SK-N-SH (cell line): ENCODE measurements around the gene SEC16A. TPM values are rescaled to one million over a fixed set of nuclear protein-coding genes. Genes with fewer than 3 reads are reported as not detected.

ENCODE experiments used
- CTCF ChIA-PET: fragments of 300-600, 350-600 bp; formaldehyde crosslinking; extraction: SDS; loops from one replicate; lab custom pipeline; 2021; lab: Yijun Ruan, JAX
- POLR2A ChIA-PET: fragments of 350-600 bp; sonication (Branson Sonifier 250); formaldehyde crosslinking; extraction: SDS; loops from one replicate; lab custom pipeline; 2020; ENCODE audit warnings: antibody characterized with exemption, inconsistent platforms; lab: Yijun Ruan, JAX
- DNase-seq: peaks from one replicate; pipeline ENCODE4 v3.0.0; 2012
- H2AFZ ChIP-seq: fragments of 200-600 bp; sonication (generic); 2 replicates; pipeline ENCODE4 v1.8.1; 2016; ENCODE audit warnings: antibody characterized with exemption, mild to moderate bottlenecking, low read depth
- H3F3A ChIP-seq: fragments of 200-600 bp; sonication (generic); replicated peaks from 2 replicates; pipeline ENCODE3; 2016; ENCODE audit warnings: antibody characterized with exemption, mild to moderate bottlenecking; ENCODE audit not compliant: insufficient read depth
- H3K27ac ChIP-seq, 2 experiments: fragments of 200-500 bp in 1 of 2; fragments of 200-600 bp in 1 of 2; sonication (Bioruptor generic) in 1 of 2; sonication (generic), shearing (Covaris generic) in 1 of 2; 2 replicates each; pipeline versions ENCODE4 v1.5.1 to v1.6.1; 2014 to 2016; ENCODE audit warnings: low read depth in 2 of 2, inconsistent platforms in 1 of 2, low read length in 1 of 2, mild to moderate bottlenecking in 1 of 2, mixed read lengths in 1 of 2
- H3K27me3 ChIP-seq: fragments of 200-600 bp; sonication (generic), shearing (Covaris generic); 2 replicates; pipeline ENCODE4 v1.6.1; 2016; ENCODE audit warnings: mixed run types; ENCODE audit not compliant: insufficient read depth
- H3K36me3 ChIP-seq, 2 experiments: fragments of 200-500 bp in 1 of 2; fragments of 200-600 bp in 1 of 2; sonication (Bioruptor generic) in 1 of 2; sonication (generic) in 1 of 2; replicated peaks in 1 of 2; 2 replicates each; pipeline versions ENCODE3 to v1.5.1; 2014 to 2016; ENCODE audit warnings: low read length in 1 of 2, mild to moderate bottlenecking in 1 of 2; ENCODE audit not compliant: insufficient read depth in 2 of 2, control insufficient read depth in 1 of 2
- H3K4me1 ChIP-seq, 2 experiments: fragments of 200-500 bp in 1 of 2; fragments of 200-600 bp in 1 of 2; sonication (Bioruptor generic) in 1 of 2; sonication (generic), shearing (Covaris generic) in 1 of 2; 2 replicates each; pipeline versions ENCODE4 v1.5.1 to v1.6.1; 2014 to 2016; ENCODE audit warnings: low read depth in 1 of 2, low read length in 1 of 2, mixed run types in 1 of 2; ENCODE audit not compliant: insufficient read depth in 2 of 2, control insufficient read depth in 1 of 2
- H3K4me2 ChIP-seq: fragments of 200-600 bp; sonication (generic), shearing (Covaris generic); 2 replicates; pipeline ENCODE4 v1.6.1; 2017; ENCODE audit warnings: mixed run types
- H3K4me3 ChIP-seq, 2 experiments: fragments of 200-500 bp in 1 of 2; fragments of 200-600 bp in 1 of 2; sonication (Bioruptor generic) in 1 of 2; sonication (generic), shearing (Covaris generic) in 1 of 2; 2 replicates each; pipeline versions ENCODE4 v1.5.1 to v1.8.1; 2014 to 2016; ENCODE audit warnings: low read depth in 2 of 2, inconsistent platforms in 1 of 2, low read length in 1 of 2, mild to moderate bottlenecking in 1 of 2, mixed read lengths in 1 of 2, moderate library complexity in 1 of 2
- H3K79me2 ChIP-seq: fragments of 200-600 bp; sonication (generic); 2 replicates; pipeline ENCODE4 v1.8.1; 2017; ENCODE audit warnings: mild to moderate bottlenecking; ENCODE audit not compliant: insufficient read depth
- H3K9ac ChIP-seq: fragments of 200-600 bp; sonication (generic); 2 replicates; pipeline ENCODE4 v1.6.1; 2017; ENCODE audit warnings: mixed run types
- H3K9me2 ChIP-seq: fragments of 200-600 bp; sonication (generic); 2 replicates; pipeline ENCODE4 v1.6.1; 2017; ENCODE audit warnings: mixed run types
- H3K9me3 ChIP-seq: fragments of 200-600 bp; sonication (generic); 2 replicates; pipeline ENCODE4 v1.6.1; 2017; ENCODE audit warnings: mixed run types, mild to moderate bottlenecking, moderate library complexity
- H4K20me1 ChIP-seq: fragments of 200-600 bp; sonication (generic); 2 replicates; pipeline ENCODE4 v1.6.1; 2017; ENCODE audit warnings: mild to moderate bottlenecking, mixed run types; ENCODE audit not compliant: insufficient read depth
- CHD2 ChIP-seq: fragments of 150-350 bp; IDR thresholded peaks from 2 replicates; pipeline ENCODE4 v1.6.1; 2018; ENCODE audit warnings: low read length; ENCODE audit not compliant: partially characterized antibody
- EP300 ChIP-seq, 2 experiments: IDR thresholded peaks; 2 replicates each; pipeline versions ENCODE4 v1.4.0 to v1.6.1; 2012; ENCODE audit warnings: borderline replicate concordance in 1 of 2, low read depth in 1 of 2, low read length in 1 of 2
- FOXM1 ChIP-seq: IDR thresholded peaks from 2 replicates; pipeline ENCODE4 v1.4.0; 2012; ENCODE audit warnings: low read depth, mild to moderate bottlenecking
- IRF3 ChIP-seq: fragments of 150-350 bp; IDR thresholded peaks from 2 replicates; pipeline ENCODE4 v1.6.1; 2016; ENCODE audit warnings: mild to moderate bottlenecking, low read depth, low read length
- MAX ChIP-seq: IDR thresholded peaks from 2 replicates; pipeline ENCODE4 v1.4.0; 2012; ENCODE audit warnings: low read depth
- MEF2A ChIP-seq: IDR thresholded peaks from 2 replicates; pipeline ENCODE4 v1.4.0; 2012; ENCODE audit warnings: low read depth, borderline replicate concordance
- MXI1 ChIP-seq: IDR thresholded peaks from 2 replicates; pipeline ENCODE4 v1.6.1; 2012; ENCODE audit warnings: mild to moderate bottlenecking, low read depth, low read length, improper control_type of control experiment
- NRF1 ChIP-seq: IDR thresholded peaks from 2 replicates; pipeline ENCODE4 v1.6.1; 2012; ENCODE audit warnings: low read depth, mild to moderate bottlenecking, low read length
- RAD21 ChIP-seq: IDR thresholded peaks from 2 replicates; pipeline ENCODE4 v1.6.1; 2012; ENCODE audit warnings: mild to moderate bottlenecking, low read length
- RCOR1 ChIP-seq: fragments of 150-350 bp; IDR thresholded peaks from 2 replicates; pipeline ENCODE4 v1.6.1; 2017; ENCODE audit warnings: antibody characterized with exemption, low read length
- REST ChIP-seq: IDR thresholded peaks from 2 replicates; pipeline ENCODE4 v1.6.1; 2012; ENCODE audit warnings: mild to moderate bottlenecking, low read depth, low read length, moderate library complexity
- RFX5 ChIP-seq: IDR thresholded peaks from 2 replicates; pipeline ENCODE4 v1.6.1; 2012; ENCODE audit warnings: mild to moderate bottlenecking, improper control_type of control experiment, low read length
- RXRA ChIP-seq: IDR thresholded peaks from 2 replicates; pipeline ENCODE4 v1.4.0; 2012; ENCODE audit warnings: low read depth, mild to moderate bottlenecking, borderline replicate concordance
- SIN3A ChIP-seq: IDR thresholded peaks from 2 replicates; pipeline ENCODE4 v1.6.1; 2012; ENCODE audit warnings: low read depth, mild to moderate bottlenecking, low read length, moderate library complexity, borderline replicate concordance
- TCF12 ChIP-seq: IDR thresholded peaks from 2 replicates; pipeline ENCODE4 v1.4.0; 2012
- WGBS: methylation state at CpG from one replicate; pipeline ENCODE4 v1.1.6; 2017; ENCODE audit warnings: low lambda C conversion rate; 5-methylcytosine and 5-hydroxymethylcytosine counted together
- polyA plus RNA-seq, 3 experiments: library from polyadenylated mRNA; depleted of rRNA; stranded (reverse); fragments of >200 nt; gene quantifications; 2 replicates each; pipeline ENCODE4 v1.2.3, GENCODE V29; 2012

SEC16A gene
- polyA plus RNA-seq, 1 of the 3 experiments (the other 2 are of a cell fraction): 25.9 TPM

- no peak for TF ChIP-seq REST
- no peak for TF ChIP-seq RAD21
- TF ChIP-seq SIN3A: no peak
- TF ChIP-seq TCF12: no peak
Observed at GRCh38 chr9:136442265-136442664, 40.6 kb downstream of the SEC16A start (continued).

- TF ChIP-seq CHD2: no peak
- TF ChIP-seq REST: no peak
- no peak for TF ChIP-seq MXI1
- TF ChIP-seq MAX: no peak
- no peak for TF ChIP-seq FOXM1
- no peak for TF ChIP-seq RXRA
- TF ChIP-seq NRF1: no peak
- TF ChIP-seq RFX5: no peak
- TF ChIP-seq RCOR1: no peak
- no peak for TF ChIP-seq MEF2A
- TF ChIP-seq EP300 (IDR thresholded peaks at IDR 0.05; ENCODE audit: borderline replicate concordance in 1 of 2, low read depth in 1 of 2, low read length in 1 of 2): no peak
- TF ChIP-seq IRF3: no peak
- peaks cover 30% of the 10 kb centered on the region for H3F3A ChIP-seq
- H3K4me3 ChIP-seq: no peak overlapping the region
- WGBS: 91% methylated on average over 13 of the region's 17 CpGs
- H3K79me2 ChIP-seq: peaks cover 27% of the 10 kb centered on the region
- H3K4me2 ChIP-seq: no peak overlapping the region
- ChIA-PET CTCF (interaction anchor here (1.2 kb wide), 1 partner anchor 43 kb away, joined by 5 read pairs; no protein-coding TSS in a partner anchor), POLR2A (no interaction called here)
- peaks cover 21 to 58% of the 10 kb centered on the region in 2 experiments for H3K36me3 ChIP-seq
- peaks cover 0 to 18% of the 10 kb centered on the region in 2 experiments; a peak in 1 of 4 replicates for H3K4me1 ChIP-seq
- H3K27ac ChIP-seq: no peak overlapping the region
- DNase-seq: no peak
- no peaks in the 10 kb centered on the region for H3K9me2 ChIP-seq
- H4K20me1 ChIP-seq: peaks cover 42% of the 10 kb centered on the region
- H2AFZ ChIP-seq: no peak overlapping the region
- no peak overlapping the region for H3K9ac ChIP-seq
- no peaks in the 10 kb centered on the region for H3K27me3 ChIP-seq
- H3K9me3 ChIP-seq: no peaks in the 10 kb centered on the region
Observed at GRCh38 chr9:136441681-136442245, 41.1 kb downstream of the SEC16A start.
